ENCODE results near the gene PPP1R14C.

The PPP1R14C gene

DNA sequence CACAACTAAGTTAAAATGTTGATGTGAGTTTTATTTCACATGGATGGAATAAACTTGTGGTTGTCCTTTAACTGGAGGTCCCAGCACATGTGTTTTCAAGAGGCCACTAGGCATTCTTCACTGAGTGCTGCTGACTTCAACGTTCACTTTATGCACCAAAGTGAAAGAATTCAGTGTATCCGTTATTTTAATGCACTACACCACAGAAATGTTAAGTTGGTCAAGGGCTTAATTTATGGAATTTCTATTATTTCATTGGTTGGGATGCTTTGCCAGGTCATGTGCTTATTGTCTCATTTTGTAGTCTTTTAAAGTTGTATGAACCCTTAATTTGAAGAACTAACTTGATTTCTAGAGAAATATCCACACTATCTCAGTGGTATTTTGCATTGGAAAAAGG is 106.4 kb downstream of the PPP1R14C start:
- no peak for DNase-seq (ENCODE audit: low read depth)

DNA sequence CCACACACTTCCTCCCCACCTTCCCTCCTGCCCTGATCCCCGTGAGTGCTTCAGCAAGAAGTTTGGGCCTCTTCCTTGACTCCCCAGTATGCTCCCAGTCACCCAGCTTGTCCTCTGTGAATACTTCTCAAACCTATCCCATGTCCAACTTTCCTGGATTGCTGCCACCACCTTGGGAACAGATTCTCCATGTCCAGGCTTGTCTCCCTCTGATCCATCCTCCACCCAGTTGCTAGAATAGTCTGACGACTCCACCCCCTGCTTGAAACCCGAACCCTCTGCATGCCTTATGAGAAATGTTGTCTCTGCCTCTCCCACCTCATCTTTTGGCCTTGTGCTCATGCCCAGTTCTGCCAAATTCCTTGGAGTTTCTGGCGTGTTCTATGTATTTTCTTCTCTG is 108.0 kb downstream of the PPP1R14C start:
- no peak for DNase-seq (ENCODE audit: low read depth)

DNA sequence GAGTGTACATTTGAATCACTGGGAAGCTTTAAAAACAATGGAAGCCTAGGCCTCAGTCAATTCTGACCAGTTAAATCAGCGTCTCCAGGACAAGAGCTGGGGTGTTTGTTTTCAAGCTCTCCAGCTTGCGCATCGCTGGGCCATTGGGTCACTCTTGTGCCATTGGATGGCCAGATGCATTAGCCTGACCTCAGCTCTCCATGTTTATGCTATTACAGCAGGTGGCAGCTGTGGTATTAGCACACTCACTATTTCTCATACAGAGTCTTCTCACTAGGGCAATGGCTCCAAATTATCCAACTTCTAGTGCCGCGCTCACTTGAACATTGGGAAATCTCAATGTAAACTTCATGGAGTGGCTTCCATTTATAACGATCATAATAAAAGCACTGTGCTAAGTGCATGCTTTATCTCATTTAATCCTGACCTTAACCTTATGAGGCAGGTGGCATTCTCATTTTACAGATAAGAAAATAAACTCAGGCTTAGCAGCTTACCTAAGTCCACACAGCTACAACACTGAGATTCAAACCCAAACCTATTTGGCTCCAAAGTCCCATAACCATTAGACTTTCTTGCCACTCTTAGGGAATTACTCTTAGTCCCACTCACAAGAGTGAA is 108.8 kb downstream of the PPP1R14C start:
- no peak for DNase-seq (ENCODE audit: low read depth)

DNA sequence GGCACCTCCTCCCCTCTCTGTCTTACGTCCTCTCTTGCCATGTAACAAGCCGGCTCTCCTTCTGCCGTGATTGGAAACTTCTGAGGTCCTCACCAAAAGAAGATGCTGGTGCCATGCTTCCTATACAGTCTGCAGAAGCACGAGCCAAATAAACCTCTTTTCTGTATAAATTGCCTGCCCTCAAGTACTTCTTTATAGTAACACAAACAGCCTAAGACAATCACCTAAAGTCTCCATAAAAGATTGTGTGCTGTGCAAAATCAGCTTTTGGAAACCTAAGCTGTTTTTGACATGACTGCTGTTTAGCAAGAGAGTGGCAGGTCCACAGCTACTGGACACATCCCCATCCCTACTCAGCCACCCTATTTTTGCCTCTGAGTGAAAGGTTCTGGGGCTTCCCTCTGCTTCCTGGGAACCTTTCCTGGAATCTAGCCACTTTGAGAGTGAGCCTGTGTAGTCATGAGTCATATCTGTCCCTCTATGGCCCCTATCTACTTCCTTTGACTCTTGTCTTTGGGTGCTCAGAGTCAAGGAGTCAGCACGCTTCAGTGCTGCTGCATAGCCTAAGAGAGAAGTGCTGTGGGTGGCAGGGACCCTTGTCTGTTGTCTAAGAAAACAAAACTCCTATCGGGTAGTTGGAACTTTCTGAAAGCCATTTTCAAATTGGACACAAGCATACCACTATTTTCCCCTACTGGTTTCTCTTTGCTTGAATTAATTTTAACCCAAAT is 110.0 kb downstream of the PPP1R14C start:
- no peak for DNase-seq (ENCODE audit: low read depth)

DNA sequence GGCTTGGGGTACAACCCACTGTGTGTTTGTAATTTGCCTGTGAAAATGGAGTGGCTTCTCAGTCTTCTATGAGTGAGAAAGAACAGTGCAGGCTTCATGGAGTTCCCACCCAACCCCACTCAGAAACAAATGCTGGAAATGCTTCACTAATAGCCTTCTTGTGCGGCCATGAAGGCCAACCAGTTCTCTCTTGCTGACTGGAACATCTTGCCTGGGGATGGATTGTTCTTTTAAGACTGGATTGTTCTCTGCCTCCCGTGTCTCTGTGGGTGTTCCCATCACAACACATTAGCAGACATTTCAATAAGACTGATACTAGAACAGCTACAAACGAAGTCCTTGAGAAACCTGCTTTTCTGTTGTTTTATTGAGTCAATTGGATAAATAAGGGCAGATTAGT is 110.6 kb downstream of the PPP1R14C start:
- DNase-seq (ENCODE audit: low read depth) = no peak

DNA sequence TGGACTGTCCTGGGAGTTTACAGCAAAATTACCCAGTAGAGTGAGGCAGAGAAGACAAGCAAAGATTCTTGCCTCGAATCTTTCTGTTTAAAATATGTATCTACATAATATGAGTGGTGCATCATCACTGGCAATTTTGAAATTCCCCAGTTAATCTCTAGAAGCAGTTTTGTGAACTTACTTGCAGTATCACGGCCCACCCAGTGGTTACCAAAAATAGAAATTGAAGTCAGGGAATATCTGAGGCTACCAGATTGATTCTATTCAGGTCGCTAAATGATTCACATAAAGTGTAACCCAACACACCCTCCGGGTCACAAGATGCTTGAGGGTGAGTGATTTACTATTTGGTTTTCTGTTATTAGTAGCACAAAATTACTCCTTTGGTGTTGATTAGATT is 111.9 kb downstream of the PPP1R14C start:
- no peak for DNase-seq (ENCODE audit: low read depth)

DNA sequence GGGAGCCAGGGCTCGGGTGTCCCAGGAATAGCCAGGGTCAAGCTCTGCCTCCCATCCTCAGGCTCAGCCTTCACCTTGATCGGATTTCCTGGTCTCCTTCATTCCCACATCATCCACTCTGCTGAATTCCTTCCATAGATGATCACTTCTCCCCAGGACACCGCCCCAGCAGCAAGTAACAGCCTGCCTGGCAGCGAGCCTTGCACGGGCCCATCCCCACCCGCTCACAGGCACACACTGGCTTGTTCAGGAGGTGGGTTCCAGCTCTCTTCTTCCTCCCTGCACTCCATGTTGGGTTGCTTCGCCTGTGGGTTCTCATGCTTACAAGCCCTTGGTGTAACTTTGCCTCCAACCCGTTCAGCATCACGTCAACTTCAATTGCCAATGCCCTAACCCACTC is 113.0 kb downstream of the PPP1R14C start:
- DNase-seq (ENCODE audit: low read depth) = no peak

DNA sequence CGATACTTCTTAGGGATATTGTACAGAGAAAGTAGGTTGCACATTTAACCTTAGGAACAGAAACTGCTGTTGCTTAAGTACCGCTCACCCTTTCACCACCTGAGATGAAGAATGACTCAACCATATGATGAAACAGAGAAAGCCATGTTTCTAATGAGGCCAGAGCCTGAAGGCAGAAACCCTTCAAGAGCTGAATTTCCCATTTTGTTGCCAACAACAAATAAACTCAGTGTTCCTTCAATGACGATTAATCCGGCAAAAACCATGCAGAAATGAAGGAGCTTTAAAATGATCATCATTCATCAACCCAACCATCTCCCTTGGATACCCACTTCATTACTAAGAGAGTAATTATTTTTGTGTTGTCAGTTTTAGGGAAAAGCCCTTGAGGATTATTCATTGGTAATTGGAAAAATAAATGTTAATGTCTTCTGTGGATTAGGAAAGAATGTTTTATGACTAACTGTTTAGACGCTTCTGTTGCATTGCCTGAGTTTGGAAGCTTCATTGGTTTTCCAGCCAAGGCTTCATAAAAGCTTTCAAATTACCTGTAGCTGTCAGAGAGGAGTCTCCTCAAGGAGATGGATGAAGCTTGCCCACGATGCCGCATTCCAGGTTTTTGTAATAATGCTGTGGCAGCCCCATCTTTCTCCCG is 113.9 kb downstream of the PPP1R14C start:
- DNase-seq (ENCODE audit: low read depth) = no peak

DNA sequence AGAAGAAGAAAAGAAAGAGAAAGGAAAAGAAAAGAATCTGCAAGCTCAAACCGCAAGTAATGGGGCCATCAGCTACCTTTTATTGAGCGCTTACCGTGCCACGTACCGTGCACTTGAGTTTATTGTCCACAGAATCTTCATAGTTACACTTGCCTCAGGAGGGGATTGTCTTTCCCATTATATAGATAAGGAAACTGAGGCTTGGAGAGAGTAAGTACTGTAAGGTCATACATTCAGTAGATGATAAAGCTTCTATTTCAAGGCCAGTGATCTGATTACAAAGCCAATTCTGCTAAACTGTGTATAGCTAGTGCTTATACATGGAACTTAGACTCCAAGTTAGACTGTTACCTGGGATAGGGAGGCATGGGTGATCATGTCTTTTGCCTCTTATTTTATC is 115.5 kb downstream of the PPP1R14C start:
- DNase-seq (ENCODE audit: low read depth) = no peak

DNA sequence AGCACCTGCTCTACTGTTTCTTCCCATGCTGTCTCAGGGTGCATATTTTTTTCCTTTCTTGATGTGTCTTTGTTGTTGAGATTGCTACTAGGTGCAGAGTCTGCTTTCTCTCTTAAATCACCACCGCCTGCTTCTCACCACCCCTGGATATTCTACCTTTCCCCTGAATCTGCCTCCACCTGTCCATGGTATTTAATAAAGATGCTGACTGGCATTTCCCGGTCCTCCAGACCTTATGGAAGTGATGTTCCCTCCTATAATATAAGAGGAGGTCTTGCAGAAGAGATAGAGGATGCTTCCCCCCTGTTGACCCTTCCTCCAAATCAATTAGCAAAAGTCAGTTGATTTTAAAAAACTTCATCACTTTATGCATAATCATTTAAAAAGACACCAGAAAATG is 118.1 kb downstream of the PPP1R14C start:
- DNase-seq (ENCODE audit: low read depth) = no peak

DNA sequence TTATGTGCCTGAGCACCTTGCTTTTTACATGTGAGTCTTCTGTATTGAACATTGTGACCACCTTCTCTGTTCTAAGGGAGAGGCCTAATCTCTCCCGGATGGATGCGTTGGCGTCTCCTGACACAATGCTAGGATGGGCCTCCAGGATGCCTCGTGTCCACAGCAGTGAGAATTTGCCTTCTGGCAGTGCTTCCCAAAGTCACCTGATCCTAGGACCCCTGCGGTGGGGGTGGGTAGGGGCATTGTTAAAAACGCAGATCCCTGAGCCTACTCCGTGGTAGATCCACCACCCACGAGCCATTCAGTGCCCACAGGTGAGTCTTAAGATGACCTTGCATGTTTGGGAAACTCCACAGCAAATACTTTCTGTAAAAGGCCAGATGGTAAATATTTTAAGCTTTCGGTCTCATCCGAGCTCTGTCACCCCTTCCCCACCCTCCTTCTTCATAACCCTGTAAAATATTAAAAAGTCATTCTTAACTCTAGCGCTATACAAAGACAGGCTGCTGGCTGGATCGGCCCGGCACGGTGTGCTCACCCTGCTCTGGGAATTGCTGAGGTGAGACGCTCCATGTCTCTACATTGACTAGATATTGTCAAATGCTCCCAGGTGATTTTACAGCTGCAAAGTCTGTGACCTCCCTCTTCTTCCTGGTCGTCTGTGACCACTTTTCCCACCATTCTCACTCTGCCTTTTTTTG is 119.3 kb downstream of the PPP1R14C start:
- no peak for DNase-seq (ENCODE audit: low read depth)

DNA sequence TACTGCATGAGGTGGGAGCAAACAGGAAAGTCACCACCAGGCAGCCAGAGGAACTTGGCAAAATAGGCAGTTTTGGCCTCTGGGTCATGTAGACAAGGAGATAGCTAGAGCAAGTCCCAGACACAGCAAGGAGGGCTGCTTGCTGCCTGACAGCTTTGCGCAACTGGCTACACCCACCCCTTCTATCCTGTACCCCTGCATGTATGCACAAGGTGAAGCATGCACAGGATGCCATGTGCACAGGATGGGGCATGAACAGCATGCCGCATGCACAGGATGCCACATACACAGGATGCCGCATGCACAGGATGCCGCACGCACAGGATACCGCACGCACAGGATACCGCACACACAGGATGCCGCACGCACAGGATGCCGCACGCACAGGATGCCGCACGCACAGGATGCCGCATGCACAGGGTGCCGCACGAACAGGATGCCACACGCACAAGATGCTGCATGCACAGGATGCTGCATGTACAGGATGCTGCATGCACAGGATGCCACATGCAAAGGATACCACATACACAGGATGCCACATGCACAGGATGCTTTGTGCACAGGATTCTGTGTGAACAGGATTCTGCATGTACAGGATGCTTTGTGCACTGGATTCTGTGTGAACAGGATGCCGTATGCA is 121.0 kb downstream of the PPP1R14C start:
- DNase-seq (ENCODE audit: low read depth) = no peak

DNA sequence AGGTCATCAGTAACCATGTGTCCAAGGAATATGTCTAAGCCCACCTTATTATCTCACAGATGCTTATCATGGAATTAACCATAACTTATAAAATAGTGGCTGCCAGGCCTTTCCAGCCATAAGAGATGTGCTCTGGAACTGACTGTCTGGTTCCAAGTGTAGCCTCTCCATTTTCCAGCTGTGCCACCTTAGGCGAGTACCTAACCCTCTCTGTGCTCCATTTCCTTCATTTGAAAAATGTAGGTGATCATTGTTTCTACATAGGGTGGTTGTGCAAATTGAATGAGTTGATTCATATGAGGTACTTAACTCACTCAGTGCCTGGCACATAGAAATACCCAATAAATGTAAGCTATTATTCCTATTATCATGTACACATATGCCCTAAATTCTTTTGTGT is 123.5 kb downstream of the PPP1R14C start:
- DNase-seq (ENCODE audit: low read depth) = no peak

DNA sequence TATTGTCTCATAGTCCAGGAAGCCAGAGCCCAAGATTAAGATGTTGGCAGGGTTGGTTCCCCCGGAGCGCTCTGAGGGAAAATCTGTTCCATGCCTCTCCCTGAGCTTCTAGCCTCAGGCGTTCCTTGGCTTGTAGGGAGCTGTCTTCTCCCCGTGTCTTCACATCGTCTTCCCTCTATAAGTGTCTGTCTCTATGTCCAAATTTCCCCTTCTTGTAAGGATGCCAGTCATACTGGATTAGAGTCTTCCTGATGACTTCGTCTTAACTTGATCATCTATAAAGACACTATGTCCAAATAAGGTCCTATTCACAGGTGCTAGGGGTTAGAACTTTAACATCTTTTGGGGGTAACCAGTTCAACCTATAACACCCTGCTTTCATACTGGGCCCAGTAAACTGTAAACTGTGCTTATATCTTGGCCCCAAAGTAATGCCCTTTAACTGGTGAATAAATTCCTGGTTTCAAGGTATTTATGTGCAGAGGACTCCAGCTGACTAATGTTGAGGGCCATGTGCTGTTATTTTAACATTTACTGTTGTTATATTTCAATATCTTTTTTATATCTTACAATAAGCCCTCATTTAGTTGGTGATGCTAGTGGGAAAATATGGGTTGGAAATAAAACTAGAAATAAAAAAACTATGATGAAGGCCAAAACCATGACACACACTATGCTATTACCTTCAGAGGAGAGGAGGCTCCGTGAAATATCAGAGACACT is 124.3 kb downstream of the PPP1R14C start:
- DNase-seq (ENCODE audit: low read depth) = no peak

DNA sequence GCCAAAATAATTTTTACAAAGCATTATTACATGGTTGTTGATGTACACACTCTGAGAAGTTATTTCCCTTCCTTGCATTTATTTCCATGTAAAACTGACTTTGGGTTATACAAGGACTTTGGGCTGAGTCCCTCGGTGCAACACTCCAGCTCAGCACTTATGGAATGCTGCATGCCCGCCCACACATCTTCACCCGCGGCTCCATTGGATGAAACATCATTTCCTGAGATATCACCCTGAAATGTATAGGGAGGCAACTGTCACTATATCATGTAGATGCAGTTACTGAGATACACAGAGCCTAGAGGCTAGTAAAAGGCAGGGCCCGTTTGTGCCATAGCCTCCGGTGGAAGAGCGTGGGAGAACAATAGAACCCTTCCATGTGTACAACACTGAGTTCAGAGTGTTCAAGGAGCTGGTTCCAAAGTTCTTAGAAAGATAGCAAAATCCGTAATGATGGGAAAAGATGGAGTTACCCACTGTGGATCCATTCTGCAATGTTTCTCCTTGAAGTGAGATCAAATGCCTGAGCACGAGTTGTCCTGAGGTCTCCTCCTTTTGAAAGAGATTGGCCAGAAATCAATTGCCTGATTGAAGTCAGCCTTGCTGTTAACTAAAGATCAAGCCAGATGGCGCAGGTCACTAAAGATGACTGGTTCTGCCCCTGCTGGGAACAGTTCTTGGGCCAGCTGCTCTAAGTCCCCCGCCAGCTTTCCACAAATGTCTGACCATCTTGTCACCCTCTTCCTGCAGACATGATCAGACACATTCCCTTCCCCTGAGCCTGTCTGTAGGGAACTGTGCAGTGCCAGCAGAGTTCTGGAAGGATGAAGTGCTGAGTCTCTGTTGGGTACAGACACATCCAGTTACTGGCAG is 125.1 kb downstream of the PPP1R14C start:
- no peak for DNase-seq (ENCODE audit: low read depth)

DNA sequence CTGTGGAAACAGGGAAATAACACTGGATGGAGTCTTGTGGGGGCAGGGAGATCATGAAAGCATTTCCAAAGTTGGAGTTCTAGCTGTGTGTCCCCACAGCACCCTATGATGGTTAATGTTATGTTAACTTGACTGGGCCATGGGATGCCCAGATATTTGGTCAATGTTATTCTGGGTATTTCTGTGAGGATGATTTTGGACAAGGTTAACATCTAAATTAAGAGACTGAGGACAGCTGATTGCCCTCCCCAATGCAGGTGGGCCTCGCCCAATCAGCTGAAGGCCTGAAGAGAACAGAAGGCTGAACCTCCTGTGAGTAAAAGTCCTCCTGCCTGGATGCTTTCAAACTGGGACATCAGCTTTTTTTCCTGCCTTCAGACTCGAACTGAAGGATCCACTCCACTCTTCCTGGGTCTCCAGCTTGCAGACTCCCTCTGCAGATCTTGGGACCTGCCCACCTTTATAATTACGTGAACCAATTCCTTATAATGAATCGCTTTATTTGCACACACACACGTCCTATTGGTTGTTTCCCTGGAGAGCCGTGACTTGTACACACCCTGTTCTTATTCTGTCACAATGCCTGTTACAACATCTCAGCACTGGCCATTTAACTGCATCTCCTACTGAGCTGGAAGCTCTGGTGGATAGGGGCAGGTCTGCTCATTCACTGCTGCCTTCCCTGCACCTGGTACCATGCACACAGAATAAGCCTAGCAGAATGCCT is 126.4 kb downstream of the PPP1R14C start:
- DNase-seq (ENCODE audit: low read depth) = no peak

DNA sequence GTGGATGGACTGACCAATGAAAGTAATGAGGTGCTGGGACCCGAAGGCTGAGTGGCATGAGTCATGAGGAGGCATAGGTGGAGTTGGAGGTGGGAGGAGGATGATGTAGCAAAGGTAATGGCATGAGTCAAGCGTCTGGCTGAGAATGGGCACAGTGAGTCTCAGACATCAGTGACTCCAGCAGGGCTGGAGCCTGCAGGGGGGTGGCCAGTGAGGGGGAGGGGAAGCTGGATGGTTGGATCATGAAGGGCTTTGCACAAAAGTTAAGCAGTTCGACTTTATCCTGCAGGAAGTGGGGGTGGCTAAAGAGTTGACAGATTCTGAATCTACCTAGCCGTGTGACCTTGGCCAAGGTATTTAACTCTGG is 127.0 kb downstream of the PPP1R14C start:
- DNase-seq (ENCODE audit: low read depth) = no peak

DNA sequence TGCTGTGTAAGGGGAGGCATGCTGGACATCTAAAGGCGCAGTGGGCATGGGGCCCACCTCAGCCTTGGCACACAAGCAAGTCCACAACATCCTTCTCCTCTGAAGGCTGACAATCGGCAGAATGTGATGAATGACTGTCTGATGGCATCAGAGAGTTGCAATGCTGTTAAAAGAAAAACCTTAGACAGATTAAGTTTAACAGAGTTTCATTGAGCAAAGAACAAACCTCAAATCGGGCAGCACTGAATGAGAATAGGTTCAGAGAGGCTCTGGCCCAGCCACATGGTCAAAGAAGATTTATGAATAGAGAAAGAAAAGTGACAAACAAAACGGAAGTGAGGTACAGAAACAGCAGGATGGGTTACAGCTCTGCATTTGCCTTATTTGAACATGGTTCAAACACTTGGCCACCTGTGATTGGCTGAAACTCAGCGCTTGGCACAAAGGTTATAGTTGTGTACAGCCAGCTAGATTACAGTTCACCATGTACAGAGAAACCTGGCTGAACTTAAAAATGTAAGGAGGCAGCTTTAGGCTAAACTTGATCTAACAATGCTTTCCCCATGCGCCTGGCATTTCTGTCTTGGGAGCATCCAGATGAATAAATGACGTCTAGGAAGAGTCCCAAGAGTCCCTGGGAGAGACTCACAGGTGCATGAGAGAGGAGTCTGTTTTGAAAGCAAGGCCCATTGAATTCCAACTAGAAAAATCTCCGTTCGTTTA is 127.6 kb downstream of the PPP1R14C start:
- DNase-seq (ENCODE audit: low read depth) = no peak

DNA sequence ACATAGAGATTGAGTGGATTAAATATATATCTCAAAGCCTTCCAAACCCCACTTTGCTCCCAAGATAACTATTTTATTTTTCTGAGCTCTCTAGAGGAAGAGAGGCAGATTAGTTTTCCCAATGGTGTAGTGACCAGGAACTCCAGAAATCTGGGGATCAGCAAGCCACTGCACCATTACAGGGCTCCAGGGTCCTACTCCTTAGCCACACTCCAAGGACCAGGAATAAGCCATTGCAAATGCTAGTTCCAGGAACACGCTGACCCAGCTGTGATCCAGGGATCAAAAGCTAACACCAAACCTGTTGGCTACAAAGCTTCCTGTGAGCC is 128.3 kb downstream of the PPP1R14C start:
- no peak for DNase-seq (ENCODE audit: low read depth)

Data from HS-27A (cell line).